Activated T-helper 9 cell treated with anti-CD3 and anti-CD28 coated beads, Interleukin-2, amount 50 U/mL, for 16 hours (primary cell): ENCODE data around the gene HNRNPAB.
A peak's percentile ranks its signal among the peaks of the same experiment; 100 is the strongest.

Experiments used
- DNase-seq: peaks from one replicate; pipeline ENCODE4 v3.0.0-alpha.2; 2020; ENCODE audit warnings: low read depth

The HNRNPAB gene

GRCh38 chr5:178204182-178204934 lies at the start of gene HNRNPAB:
TSS of gene HNRNPAB (plus strand) at chr5:178204533. CDS start at chr5:178204838, 305 bp downstream.
- DNase-seq = peak; percentile 93

GRCh38 chr5:178155065-178155464 lies 49.3 kb upstream of the HNRNPAB start:
- no peak for DNase-seq

GRCh38 chr5:178160176-178160575 lies 44.2 kb upstream of the HNRNPAB start:
- no peak for DNase-seq

GRCh38 chr5:178162481-178162880 lies 41.9 kb upstream of the HNRNPAB start:
- no peak for DNase-seq

GRCh38 chr5:178163772-178164735 lies 40.3 kb upstream of the HNRNPAB start:
- peak; percentile 87 for DNase-seq

GRCh38 chr5:178165581-178165980 lies 38.8 kb upstream of the HNRNPAB start:
- DNase-seq = no peak

GRCh38 chr5:178170455-178170854 lies 33.9 kb upstream of the HNRNPAB start:
- no peak for DNase-seq

GRCh38 chr5:178174456-178174855 lies 29.9 kb upstream of the HNRNPAB start:
- no peak for DNase-seq

- no peak for DNase-seq
These were observed 27.5 kb upstream of the HNRNPAB start for GRCh38 chr5:178176791-178177190.

GRCh38 chr5:178177569-178177968 lies 26.8 kb upstream of the HNRNPAB start:
- DNase-seq = no peak

- no peak for DNase-seq
These were observed 24.0 kb upstream of the HNRNPAB start for GRCh38 chr5:178180141-178180863.

GRCh38 chr5:178182158-178182876 lies 22.0 kb upstream of the HNRNPAB start:
- DNase-seq = no peak

GRCh38 chr5:178186427-178186826 lies 17.9 kb upstream of the HNRNPAB start:
- no peak for DNase-seq

GRCh38 chr5:178187014-178187413 lies 17.3 kb upstream of the HNRNPAB start, which contains the start of gene GMCL2:
TSS of gene GMCL2 (minus strand) at chr5:178187371. CDS start at chr5:178187299, 72 bp downstream.
- DNase-seq = no peak

GRCh38 chr5:178189433-178189832 lies 14.9 kb upstream of the HNRNPAB start:
- no peak for DNase-seq

GRCh38 chr5:178191661-178192060 lies 12.7 kb upstream of the HNRNPAB start:
- no peak for DNase-seq

- no peak for DNase-seq
These were observed 12.1 kb upstream of the HNRNPAB start for GRCh38 chr5:178192244-178192643.

GRCh38 chr5:178192787-178193186 lies 11.5 kb upstream of the HNRNPAB start:
- DNase-seq = no peak

- DNase-seq = no peak
These were observed 11.0 kb upstream of the HNRNPAB start for GRCh38 chr5:178193251-178193809.

GRCh38 chr5:178194026-178194425 lies 10.3 kb upstream of the HNRNPAB start:
- DNase-seq = no peak

GRCh38 chr5:178196281-178196812 lies 8.0 kb upstream of the HNRNPAB start:
- no peak for DNase-seq
